ENCODE data around the gene TMEM184A. TPM values are rescaled to one million over a fixed set of nuclear protein-coding genes. Genes with fewer than 3 reads are reported as not detected.

TMEM184A gene
- total RNA-seq, 1 donor from 2014 or later: 6.6 TPM

- Mint-ChIP-seq H3K36me3 (no peaks in the 10 kb centered on the region), H3K27me3 (peaks cover 4% of the 10 kb centered on the region), H3K4me1 (ENCODE audit: unreplicated experiment) (peaks cover 10% of the 10 kb centered on the region), H3K27ac (peak overlapping the region; percentile 48), H3K9me3 (no peaks in the 10 kb centered on the region), H3K4me3 (no peak overlapping the region)
- TF ChIP-seq CTCF (conservative IDR thresholded peaks at IDR 0.05): no peak
- DNase-seq (ENCODE audit: extremely low spot score, unreplicated experiment): no peak
Measured at GRCh38 chr7:1538544-1539180, 17.3 kb downstream of the TMEM184A start.

- Mint-ChIP-seq H3K9me3 (no peaks in the 10 kb centered on the region), H3K27me3 (peaks cover 12% of the 10 kb centered on the region), H3K27ac (peak overlapping the region; percentile 98), H3K4me1 (ENCODE audit: unreplicated experiment) (peaks cover 15% of the 10 kb centered on the region), H3K36me3 (no peaks in the 10 kb centered on the region), H3K4me3 (peak overlapping the region; percentile 85)
- no peak for TF ChIP-seq CTCF (conservative IDR thresholded peaks at IDR 0.05)
- peak; percentile 91 for DNase-seq (ENCODE audit: extremely low spot score, unreplicated experiment)
Measured at GRCh38 chr7:1537535-1538412, 18.2 kb downstream of the TMEM184A start.

GRCh38 chr7:1536743-1537534, 19.1 kb downstream of the TMEM184A start:
- DNase-seq (ENCODE audit: extremely low spot score, unreplicated experiment): peak; percentile 89
- H3K9me3 Mint-ChIP-seq: no peaks in the 10 kb centered on the region
- peak overlapping the region; percentile 76 for H3K4me3 Mint-ChIP-seq
- peaks cover 19% of the 10 kb centered on the region for H3K27me3 Mint-ChIP-seq
- H3K4me1 Mint-ChIP-seq (ENCODE audit: unreplicated experiment): peaks cover 17% of the 10 kb centered on the region
- H3K36me3 Mint-ChIP-seq: no peaks in the 10 kb centered on the region
- peak overlapping the region; percentile 93 for H3K27ac Mint-ChIP-seq
- TF ChIP-seq CTCF (conservative IDR thresholded peaks at IDR 0.05): no peak

- Mint-ChIP-seq H3K27me3 (peaks cover 24% of the 10 kb centered on the region), H3K4me3 (peak overlapping the region; percentile 76)
Measured at GRCh38 chr7:1536455-1536742, 19.6 kb downstream of the TMEM184A start.

More at GRCh38 chr7:1536455-1536742, 19.6 kb downstream of the TMEM184A start:
- Mint-ChIP-seq H3K27ac (peak overlapping the region; percentile 93), H3K4me1 (ENCODE audit: unreplicated experiment) (peaks cover 22% of the 10 kb centered on the region), H3K36me3 (no peaks in the 10 kb centered on the region), H3K9me3 (no peaks in the 10 kb centered on the region)
- no peak for TF ChIP-seq CTCF (conservative IDR thresholded peaks at IDR 0.05)
- DNase-seq (ENCODE audit: extremely low spot score, unreplicated experiment): no peak

All from type B pancreatic cell (in vitro differentiated cells).